Measurements from ENCODE around the gene NRXN3.

DNA sequence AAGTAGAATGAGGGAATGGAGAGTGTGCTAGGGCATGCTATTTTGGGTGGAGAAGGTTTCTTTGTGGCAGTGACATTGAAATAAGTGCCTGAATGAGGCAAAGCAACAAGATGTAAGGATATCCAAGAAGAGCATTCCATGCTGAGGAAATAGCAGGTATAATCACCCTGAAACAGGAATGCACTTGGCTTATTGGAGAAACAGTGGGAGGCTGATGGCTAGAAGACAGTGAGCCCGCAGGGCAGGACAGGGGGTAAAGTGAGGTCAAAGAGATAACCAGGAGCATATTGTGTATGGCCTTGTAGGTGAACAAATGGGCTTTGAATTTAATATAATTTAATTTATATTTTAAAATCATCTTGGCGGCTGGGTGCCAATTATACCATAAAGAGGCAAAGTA, 1164.1 kb downstream of the NRXN3 start:
- TF ChIP-seq, protein P1, sequence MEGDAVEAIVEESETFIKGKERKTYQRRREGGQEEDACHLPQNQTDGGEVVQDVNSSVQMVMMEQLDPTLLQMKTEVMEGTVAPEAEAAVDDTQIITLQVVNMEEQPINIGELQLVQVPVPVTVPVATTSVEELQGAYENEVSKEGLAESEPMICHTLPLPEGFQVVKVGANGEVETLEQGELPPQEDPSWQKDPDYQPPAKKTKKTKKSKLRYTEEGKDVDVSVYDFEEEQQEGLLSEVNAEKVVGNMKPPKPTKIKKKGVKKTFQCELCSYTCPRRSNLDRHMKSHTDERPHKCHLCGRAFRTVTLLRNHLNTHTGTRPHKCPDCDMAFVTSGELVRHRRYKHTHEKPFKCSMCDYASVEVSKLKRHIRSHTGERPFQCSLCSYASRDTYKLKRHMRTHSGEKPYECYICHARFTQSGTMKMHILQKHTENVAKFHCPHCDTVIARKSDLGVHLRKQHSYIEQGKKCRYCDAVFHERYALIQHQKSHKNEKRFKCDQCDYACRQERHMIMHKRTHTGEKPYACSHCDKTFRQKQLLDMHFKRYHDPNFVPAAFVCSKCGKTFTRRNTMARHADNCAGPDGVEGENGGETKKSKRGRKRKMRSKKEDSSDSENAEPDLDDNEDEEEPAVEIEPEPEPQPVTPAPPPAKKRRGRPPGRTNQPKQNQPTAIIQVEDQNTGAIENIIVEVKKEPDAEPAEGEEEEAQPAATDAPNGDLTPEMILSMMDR (IDR thresholded peaks at IDR 0.05; ENCODE audit: poor library complexity): no peak
- TF ChIP-seq EZH2phosphoT487 (IDR thresholded peaks at IDR 0.05; ENCODE audit: low read depth, severe bottlenecking, unreplicated experiment) (no peak), EZH2 (IDR thresholded peaks at IDR 0.05; ENCODE audit: borderline replicate concordance) (no peak)
